PC-9 (cell line): Measurements from ENCODE around the gene TRIP10. TPM values are rescaled to one million over a fixed set of nuclear protein-coding genes. Genes with fewer than 3 reads are reported as not detected.

Source experiments
- BruUV-seq: library from RNA; stranded (reverse); fragments of 400-500 nt; replicated peaks from 2 replicates; lab custom pipeline; 2021; lab: Mats Ljungman, UMichigan
- CTCF ChIA-PET: fragments of 300-600 bp; sonication (Branson Sonifier 250); formaldehyde crosslinking; loops from one replicate; lab custom pipeline; 2022; ENCODE audit warnings: antibody characterized with exemption; lab: Charles Lee
- POLR2A ChIA-PET: fragments of 300-600 bp; sonication (Branson Sonifier 250); formaldehyde crosslinking; loops from one replicate; lab custom pipeline; 2022; ENCODE audit warnings: antibody characterized with exemption; ENCODE audit not compliant: unreplicated experiment; lab: Charles Lee
- DNase-seq, 2 experiments: peaks; one replicate each; pipeline versions ENCODE4 v3.0.0 to v3.0.0-alpha.2; 2015 to 2022; ENCODE audit warnings: mixed read lengths in 1 of 2
- H2AFZ ChIP-seq: fragments of 200-600 bp; sonication (generic); 2 replicates; pipeline ENCODE4 v1.8.1; 2017; ENCODE audit warnings: antibody characterized with exemption
- H3F3A ChIP-seq: fragments of 200-600 bp; sonication (generic); 2 replicates; pipeline ENCODE4 v1.8.1; 2017; ENCODE audit warnings: antibody characterized with exemption, mild to moderate bottlenecking, low read depth; ENCODE audit not compliant: insufficient read depth
- H3K27ac ChIP-seq: fragments of 200-600 bp; sonication (generic); 2 replicates; pipeline ENCODE4 v1.6.1; 2016; ENCODE audit warnings: mixed run types
- H3K27me3 ChIP-seq: fragments of 200-600 bp; sonication (generic); 2 replicates; pipeline ENCODE4 v1.6.1; 2016; ENCODE audit warnings: low read depth, mixed run types; ENCODE audit not compliant: insufficient read depth
- H3K36me3 ChIP-seq: fragments of 200-600 bp; sonication (generic); 2 replicates; pipeline ENCODE4 v1.6.1; 2016; ENCODE audit warnings: low read depth, mixed run types
- H3K4me1 ChIP-seq: fragments of 200-600 bp; sonication (generic); replicated peaks from 2 replicates; pipeline ENCODE4 v1.6.1; 2016; ENCODE audit warnings: mixed run types; ENCODE audit not compliant: insufficient read depth
- H3K4me2 ChIP-seq: fragments of 200-600 bp; sonication (generic); 2 replicates; pipeline ENCODE4 v1.6.1; 2017; ENCODE audit warnings: mixed run types
- H3K4me3 ChIP-seq: fragments of 200-600 bp; sonication (generic); 2 replicates; pipeline ENCODE4 v1.6.1; 2016; ENCODE audit warnings: mixed run types
- H3K79me2 ChIP-seq: fragments of 200-600 bp; sonication (generic); 2 replicates; pipeline ENCODE4 v1.6.1; 2017; ENCODE audit warnings: low read depth, mixed run types
- H3K9me2 ChIP-seq: fragments of 200-600 bp; sonication (generic); 2 replicates; pipeline ENCODE4 v1.8.1; 2017; ENCODE audit warnings: mild to moderate bottlenecking; ENCODE audit not compliant: insufficient read depth
- H3K9me3 ChIP-seq: fragments of 200-600 bp; sonication (generic); 2 replicates; pipeline ENCODE4 v1.8.1; 2016; ENCODE audit warnings: low read depth; ENCODE audit not compliant: insufficient read depth
- H4K20me1 ChIP-seq: fragments of 200-600 bp; sonication (generic); 2 replicates; pipeline ENCODE4 v1.8.1; 2017; ENCODE audit not compliant: insufficient read depth
- CTCF ChIP-seq: fragments of 200-600 bp; sonication (generic); conservative IDR thresholded peaks from 2 replicates; pipeline ENCODE4 v1.6.1; 2017; ENCODE audit warnings: mixed run types, antibody characterized with exemption, mild to moderate bottlenecking, moderate library complexity
- EZH2 ChIP-seq: fragments of 200-600 bp; sonication (generic); IDR thresholded peaks from 2 replicates; pipeline ENCODE4 v1.8.0; 2017; ENCODE audit warnings: antibody characterized with exemption, low read depth
- intact Hi-C: fragments of 100-400 bp; cut with micrococcal nuclease; formaldehyde crosslinking; loops from one replicate; pipeline ENCODE4 v1.10.0; 2022; ENCODE audit not compliant: unreplicated experiment
- total RNA-seq: library from RNA; stranded (reverse); gene quantifications from 2 replicates; pipeline ENCODE4 v1.2.3, GENCODE V29; 2021

TRIP10 gene
- total RNA-seq, 1 experiment from 2014 or later, result 84.3 TPM

GRCh38 chr19:6743066-6743465 lies 3.6 kb downstream of the TRIP10 start:
- intact Hi-C loops, result no loop called here
- H3F3A ChIP-seq, result peaks cover 63% of the 10 kb centered on the region
- POLR2A ChIA-PET, result no interaction called here
- CTCF ChIA-PET, result no interaction called here
- no peaks in the 10 kb centered on the region for H3K9me2 ChIP-seq
- H3K36me3 ChIP-seq, result peaks cover 12% of the 10 kb centered on the region; the same call in 1 of the 2 replicates
- H4K20me1 ChIP-seq, result peaks cover 5% of the 10 kb centered on the region; the same call in 1 of the 2 replicates
- TF ChIP-seq CTCF, result no peak
- TF ChIP-seq EZH2, result no peak
- DNase-seq, result no peak
- no TSS peak for BruUV-seq
- H3K4me3 ChIP-seq, result no peak overlapping the region
- no peak overlapping the region for H2AFZ ChIP-seq
- H3K27me3 ChIP-seq, result no peaks in the 10 kb centered on the region
- H3K9me3 ChIP-seq, result no peaks in the 10 kb centered on the region
- peaks cover 56% of the 10 kb centered on the region for H3K4me1 ChIP-seq
- H3K79me2 ChIP-seq, result peaks cover 54% of the 10 kb centered on the region
- peak overlapping the region; percentile 88; the same call in 1 of the 2 replicates for H3K27ac ChIP-seq
- peak overlapping the region; percentile 81 for H3K4me2 ChIP-seq

DNA sequence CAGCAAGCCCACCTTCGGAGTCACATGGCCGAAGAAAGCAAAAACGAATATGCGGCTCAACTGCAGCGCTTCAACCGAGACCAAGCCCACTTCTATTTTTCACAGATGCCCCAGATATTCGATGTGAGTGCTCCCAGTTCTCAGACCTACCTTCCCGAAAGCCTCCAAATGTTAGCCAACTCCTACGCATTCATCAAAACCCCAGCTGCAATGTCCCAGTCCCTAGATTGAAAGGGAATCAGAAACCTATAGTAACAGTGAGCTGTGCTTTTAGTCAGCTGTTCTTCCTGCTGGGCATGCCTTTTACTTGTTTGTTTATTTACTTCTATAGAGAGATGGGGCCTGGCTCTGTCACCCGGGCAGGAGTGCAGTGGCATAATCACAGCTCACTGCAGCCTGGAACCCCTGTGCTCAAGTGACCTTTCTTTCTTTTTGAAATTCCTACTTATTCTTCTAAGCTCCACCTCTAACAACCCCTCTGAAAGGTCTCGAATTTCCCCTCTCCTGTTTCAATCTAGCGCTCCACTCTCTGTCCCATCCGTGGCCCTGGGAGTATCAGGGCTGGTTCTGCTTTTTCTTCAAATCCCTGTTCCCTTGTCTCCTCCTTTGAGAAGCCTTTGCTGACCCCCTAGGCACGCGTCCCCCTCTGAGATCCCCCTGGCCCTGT lies 4.4 kb downstream of the TRIP10 start:
- peaks cover 5% of the 10 kb centered on the region; the same call in 1 of the 2 replicates for H4K20me1 ChIP-seq
- peaks cover 53% of the 10 kb centered on the region for H3K4me1 ChIP-seq
- DNase-seq, result peak in 1 of 2 experiments; percentile 51
- no peaks in the 10 kb centered on the region for H3K27me3 ChIP-seq
- H3K4me3 ChIP-seq, result peak overlapping the region; percentile 38; the same call in 1 of the 2 replicates
- H3K36me3 ChIP-seq, result peaks cover 19% of the 10 kb centered on the region; the same call in 1 of the 2 replicates
- ChIA-PET CTCF (no interaction called here), POLR2A (no interaction called here)
- H2AFZ ChIP-seq, result no peak overlapping the region
- H3K27ac ChIP-seq, result peak overlapping the region; percentile 88
- intact Hi-C loops, result no loop called here
- H3K79me2 ChIP-seq, result peaks cover 54% of the 10 kb centered on the region
- TF ChIP-seq EZH2, result no peak
- TF ChIP-seq CTCF, result no peak
- no peaks in the 10 kb centered on the region for H3K9me2 ChIP-seq
- BruUV-seq, result no TSS peak
- H3F3A ChIP-seq, result peaks cover 63% of the 10 kb centered on the region
- peak overlapping the region; percentile 81 for H3K4me2 ChIP-seq
- H3K9me3 ChIP-seq, result no peaks in the 10 kb centered on the region

DNA sequence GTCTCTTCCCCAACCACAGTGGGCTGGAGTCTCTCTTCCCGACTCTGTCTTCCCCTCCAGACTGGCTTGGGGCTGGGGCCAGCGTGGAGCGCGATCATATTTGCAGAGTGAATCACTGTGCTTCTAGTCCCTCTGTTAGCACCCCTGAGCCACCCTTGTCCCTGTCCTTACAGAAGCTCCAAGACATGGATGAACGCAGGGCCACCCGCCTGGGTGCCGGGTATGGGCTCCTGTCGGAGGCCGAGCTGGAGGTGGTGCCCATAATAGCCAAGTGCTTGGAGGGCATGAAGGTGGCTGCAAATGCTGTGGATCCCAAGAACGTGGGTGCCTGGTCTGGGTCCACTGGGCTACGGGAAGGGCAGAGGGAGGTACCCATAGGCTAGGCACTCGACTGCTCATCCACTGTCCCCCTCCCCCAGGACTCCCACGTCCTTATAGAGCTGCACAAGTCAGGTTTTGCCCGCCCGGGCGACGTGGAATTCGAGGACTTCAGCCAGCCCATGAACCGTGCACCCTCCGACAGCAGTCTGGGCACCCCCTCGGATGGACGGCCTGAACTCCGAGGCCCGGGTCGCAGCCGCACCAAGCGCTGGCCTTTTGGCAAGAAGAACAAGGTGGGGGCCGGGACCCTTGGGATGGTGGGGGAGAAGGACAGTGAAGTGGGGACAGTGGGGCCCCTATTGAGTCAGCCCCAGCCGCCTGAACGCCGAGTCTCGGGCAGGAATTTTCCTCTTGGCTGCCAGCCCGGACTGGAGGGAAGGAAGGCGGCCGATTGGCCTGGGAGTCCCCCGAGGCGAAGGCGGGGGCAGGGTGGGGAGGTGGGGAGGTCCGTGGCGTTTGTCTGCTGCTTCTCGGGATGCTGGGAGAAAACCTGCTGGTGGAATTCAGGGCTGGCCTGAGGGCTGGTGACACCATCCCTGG lies 5.2 kb downstream of the TRIP10 start:
- peaks cover 19% of the 10 kb centered on the region; the same call in 1 of the 2 replicates for H3K36me3 ChIP-seq
- H3K27me3 ChIP-seq, result no peaks in the 10 kb centered on the region
- peak overlapping the region; percentile 81 for H3K4me2 ChIP-seq
- ChIA-PET POLR2A (no interaction called here), CTCF (no interaction called here)
- BruUV-seq, result no TSS peak
- DNase-seq, result peak; percentile 82 to 91
- no peaks in the 10 kb centered on the region for H3K9me3 ChIP-seq
- no peak overlapping the region for H2AFZ ChIP-seq
- H3K4me3 ChIP-seq, result peak overlapping the region; percentile 38; the same call in 1 of the 2 replicates
- H4K20me1 ChIP-seq, result peaks cover 5% of the 10 kb centered on the region; the same call in 1 of the 2 replicates
- H3K79me2 ChIP-seq, result peaks cover 54% of the 10 kb centered on the region
- H3F3A ChIP-seq, result peaks cover 67% of the 10 kb centered on the region
- intact Hi-C loops, result loop anchor here (1.0 kb wide), 1 partner anchor 22 kb away; no protein-coding TSS in a partner anchor
- H3K4me1 ChIP-seq, result peaks cover 49% of the 10 kb centered on the region
- TF ChIP-seq EZH2 (no peak), CTCF (no peak)
- peak overlapping the region; percentile 88 for H3K27ac ChIP-seq
- no peaks in the 10 kb centered on the region for H3K9me2 ChIP-seq
